MCF 10A (cell line): ENCODE results near the gene KCND2. TPM values are rescaled to one million over a fixed set of nuclear protein-coding genes. Genes with fewer than 3 reads are reported as not detected.

Source experiments
- BruUV-seq: library from RNA; stranded (reverse); fragments of 400-500 nt; replicated peaks from 2 replicates; lab custom pipeline; 2021; lab: Mats Ljungman, UMichigan
- CTCF ChIA-PET: fragments of 300-600 bp; sonication (Branson Sonifier 250); formaldehyde crosslinking; extraction: SDS; loops from one replicate; lab custom pipeline; 2021; ENCODE audit warnings: antibody characterized with exemption, inconsistent platforms; lab: Yijun Ruan, JAX
- POLR2A ChIA-PET: fragments of 300-600, 350-650 bp; sonication (Branson Sonifier 250); formaldehyde crosslinking; extraction: SDS; loops from one replicate; lab custom pipeline; 2020; ENCODE audit warnings: antibody characterized with exemption, inconsistent platforms; lab: Yijun Ruan, JAX
- DNase-seq: peaks from one replicate; pipeline ENCODE4 v3.0.0-alpha.2; 2018; ENCODE audit not compliant: unreplicated experiment
- H3K27ac Mint-ChIP-seq: one replicate; pipeline ENCODE4 v1.8.0; 2022; ENCODE audit warnings: mild to moderate bottlenecking, low read depth, mixed read lengths; ENCODE audit not compliant: unreplicated experiment
- H3K27me3 Mint-ChIP-seq: one replicate; pipeline ENCODE4 v1.8.0; 2022; ENCODE audit warnings: mixed read lengths; ENCODE audit not compliant: insufficient read depth, unreplicated experiment
- H3K36me3 Mint-ChIP-seq: one replicate; pipeline ENCODE4 v1.8.0; 2022; ENCODE audit warnings: mild to moderate bottlenecking, moderate library complexity, mixed read lengths; ENCODE audit not compliant: insufficient read depth, unreplicated experiment
- H3K4me1 Mint-ChIP-seq: one replicate; pipeline ENCODE4 v1.8.0; 2022; ENCODE audit warnings: mixed read lengths; ENCODE audit not compliant: insufficient read depth, unreplicated experiment
- H3K4me3 Mint-ChIP-seq: one replicate; pipeline ENCODE4 v1.8.0; 2022; ENCODE audit warnings: mild to moderate bottlenecking, moderate library complexity, mixed read lengths; ENCODE audit not compliant: unreplicated experiment
- H3K9me3 Mint-ChIP-seq: one replicate; pipeline ENCODE4 v1.8.0; 2022; ENCODE audit warnings: mixed read lengths; ENCODE audit not compliant: unreplicated experiment
- intact Hi-C: fragments of 100-400 bp; cut with micrococcal nuclease; formaldehyde crosslinking; loops from 2 replicates; pipeline ENCODE4 v1.14.1; 2022
- total RNA-seq: library from RNA; stranded (reverse); gene quantifications from 2 replicates; pipeline ENCODE4 v1.2.3, GENCODE V29; 2022
- TF ChIP-seq, protein P1 (sequence below): fragments of 200-600 bp; IDR thresholded peaks from one replicate; pipeline ENCODE4 v1.8.0; 2022; ENCODE audit warnings: antibody characterized with exemption, mild to moderate bottlenecking; ENCODE audit not compliant: unreplicated experiment

Gene KCND2
- total RNA-seq, 1 experiment from 2014 or later, result not detected

DNA sequence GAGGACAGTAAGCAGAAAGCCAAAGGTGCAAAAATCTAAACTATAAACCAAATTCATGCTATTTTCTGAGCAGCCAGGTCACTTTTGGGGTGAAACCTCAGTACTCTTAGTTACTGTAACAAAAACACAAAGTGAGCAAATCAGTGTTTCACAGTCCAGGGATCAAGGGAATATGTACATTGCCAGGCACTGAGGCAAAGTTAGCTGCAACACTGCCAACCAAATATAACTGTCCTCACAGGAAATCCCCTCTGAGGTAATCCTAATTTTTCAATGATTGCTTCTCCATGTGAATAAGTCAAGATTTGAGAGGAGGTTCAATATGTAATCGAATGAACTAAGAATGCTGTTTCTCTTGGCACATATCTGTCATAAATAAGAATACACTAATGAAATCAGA lies 355.3 kb downstream of the KCND2 start:
- BruUV-seq, result no TSS peak
- ChIA-PET CTCF (no interaction called here), POLR2A (no interaction called here)
- no peaks in the 10 kb centered on the region for H3K36me3 Mint-ChIP-seq
- TF ChIP-seq, protein P1, sequence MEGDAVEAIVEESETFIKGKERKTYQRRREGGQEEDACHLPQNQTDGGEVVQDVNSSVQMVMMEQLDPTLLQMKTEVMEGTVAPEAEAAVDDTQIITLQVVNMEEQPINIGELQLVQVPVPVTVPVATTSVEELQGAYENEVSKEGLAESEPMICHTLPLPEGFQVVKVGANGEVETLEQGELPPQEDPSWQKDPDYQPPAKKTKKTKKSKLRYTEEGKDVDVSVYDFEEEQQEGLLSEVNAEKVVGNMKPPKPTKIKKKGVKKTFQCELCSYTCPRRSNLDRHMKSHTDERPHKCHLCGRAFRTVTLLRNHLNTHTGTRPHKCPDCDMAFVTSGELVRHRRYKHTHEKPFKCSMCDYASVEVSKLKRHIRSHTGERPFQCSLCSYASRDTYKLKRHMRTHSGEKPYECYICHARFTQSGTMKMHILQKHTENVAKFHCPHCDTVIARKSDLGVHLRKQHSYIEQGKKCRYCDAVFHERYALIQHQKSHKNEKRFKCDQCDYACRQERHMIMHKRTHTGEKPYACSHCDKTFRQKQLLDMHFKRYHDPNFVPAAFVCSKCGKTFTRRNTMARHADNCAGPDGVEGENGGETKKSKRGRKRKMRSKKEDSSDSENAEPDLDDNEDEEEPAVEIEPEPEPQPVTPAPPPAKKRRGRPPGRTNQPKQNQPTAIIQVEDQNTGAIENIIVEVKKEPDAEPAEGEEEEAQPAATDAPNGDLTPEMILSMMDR, result no peak
- peaks cover 41% of the 10 kb centered on the region for H3K27me3 Mint-ChIP-seq
- H3K4me1 Mint-ChIP-seq, result no peaks in the 10 kb centered on the region
- no peak overlapping the region for H3K4me3 Mint-ChIP-seq
- H3K27ac Mint-ChIP-seq, result no peak overlapping the region
- intact Hi-C loops, result no loop called here
- H3K9me3 Mint-ChIP-seq, result no peaks in the 10 kb centered on the region
- DNase-seq, result no peak

DNA sequence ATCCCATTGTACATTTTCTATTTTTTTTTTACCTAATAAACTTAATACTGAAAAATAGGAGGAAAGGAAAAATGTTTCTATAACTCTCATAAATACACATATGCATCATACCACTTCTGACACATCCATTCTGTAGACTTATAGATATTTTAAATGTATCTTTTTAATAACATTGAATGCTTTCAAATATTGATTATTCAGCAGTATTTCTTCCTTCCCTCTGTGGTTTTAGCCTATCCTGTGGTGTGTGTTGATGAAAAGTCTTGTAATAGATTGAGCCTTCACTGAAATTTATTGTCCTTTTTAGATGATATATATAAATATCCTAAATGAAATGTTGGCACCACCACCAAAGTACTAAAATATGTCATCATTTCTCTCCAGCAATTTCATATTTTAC lies 366.9 kb downstream of the KCND2 start:
- H3K4me1 Mint-ChIP-seq, result no peaks in the 10 kb centered on the region
- H3K9me3 Mint-ChIP-seq, result no peaks in the 10 kb centered on the region
- DNase-seq, result no peak
- POLR2A ChIA-PET, result no interaction called here
- CTCF ChIA-PET, result no interaction called here
- BruUV-seq, result no TSS peak
- TF ChIP-seq, protein P1, result no peak
- no peak overlapping the region for H3K4me3 Mint-ChIP-seq
- no peak overlapping the region for H3K27ac Mint-ChIP-seq
- intact Hi-C loops, result no loop called here
- H3K27me3 Mint-ChIP-seq, result peaks cover 43% of the 10 kb centered on the region
- no peaks in the 10 kb centered on the region for H3K36me3 Mint-ChIP-seq

DNA sequence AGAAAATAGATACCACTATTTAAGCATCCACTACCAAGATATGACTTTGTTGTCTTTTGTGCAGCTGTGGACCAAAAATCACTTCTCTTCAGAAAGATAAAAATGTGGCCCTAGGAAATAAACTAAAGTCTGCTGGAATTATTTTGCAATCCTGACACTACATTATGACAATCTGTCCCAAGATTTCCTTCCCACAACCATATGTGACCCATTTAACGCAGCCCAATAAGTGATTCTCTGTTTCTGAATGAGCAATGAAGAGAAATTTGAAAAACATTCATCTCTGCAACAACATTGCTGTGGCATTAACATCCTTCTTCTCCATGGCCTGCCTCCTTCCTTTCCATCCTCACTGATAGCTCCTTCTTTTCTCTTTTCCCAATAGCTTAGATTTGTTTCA lies 373.0 kb downstream of the KCND2 start:
- no TSS peak for BruUV-seq
- Mint-ChIP-seq H3K4me3 (no peak overlapping the region), H3K36me3 (no peaks in the 10 kb centered on the region), H3K4me1 (no peaks in the 10 kb centered on the region), H3K9me3 (no peaks in the 10 kb centered on the region), H3K27me3 (peaks cover 29% of the 10 kb centered on the region), H3K27ac (no peak overlapping the region)
- ChIA-PET POLR2A (interaction anchor here (0.5 kb wide), 1 partner anchor 145 kb away, joined by 3 read pairs; no protein-coding TSS in a partner anchor), CTCF (no interaction called here)
- intact Hi-C loops, result no loop called here
- DNase-seq, result no peak
- TF ChIP-seq, protein P1, result no peak

- no peaks in the 10 kb centered on the region for H3K36me3 Mint-ChIP-seq
- H3K4me1 Mint-ChIP-seq, result no peaks in the 10 kb centered on the region
- TF ChIP-seq, protein P1, result no peak
- DNase-seq, result no peak
- H3K27ac Mint-ChIP-seq, result no peak overlapping the region
- peaks cover 27% of the 10 kb centered on the region for H3K27me3 Mint-ChIP-seq
- no peaks in the 10 kb centered on the region for H3K9me3 Mint-ChIP-seq
- H3K4me3 Mint-ChIP-seq, result no peak overlapping the region
- BruUV-seq, result no TSS peak
- POLR2A ChIA-PET, result no interaction called here
- intact Hi-C loops, result no loop called here
- CTCF ChIA-PET, result no interaction called here
Measured at GRCh38 chr7:120654241-120654640, 381.3 kb downstream of the KCND2 start.
